Ovary (tissue), 3 donors: ENCODE measurements around the gene LRRIQ4.

Source experiments
- CTCF ChIP-seq, 3 donors: fragments of 450-650 bp in 2 of 3; fragments of 200-600 bp in 1 of 3; IDR thresholded peaks; one replicate each; pipeline versions ENCODE4 v1.5.1 to v1.8.0; 2016 to 2022; ENCODE audit warnings: antibody characterized with exemption in 3 of 3, mild to moderate bottlenecking in 1 of 3
- EP300 ChIP-seq: sonication (generic); formaldehyde crosslinking; IDR thresholded peaks from one replicate; pipeline ENCODE4 v1.6.1; 2017; ENCODE audit warnings: antibody characterized with exemption
- POLR2A ChIP-seq: fragments of 450-650 bp; IDR thresholded peaks from one replicate; pipeline ENCODE4 v1.6.1; 2017; ENCODE audit warnings: antibody characterized with exemption, mild to moderate bottlenecking, moderate library complexity
- donor health status: DM: no; HTN: no; CAD: no.

- TF ChIP-seq CTCF (IDR thresholded peaks at IDR 0.05) = no peak
- TF ChIP-seq EP300 = no peak
- TF ChIP-seq POLR2A = no peak
Measured at GRCh38 chr3:169836942-169837275, 24.2 kb downstream of the LRRIQ4 start.
